GM12873 (cell line): ENCODE data around the gene TXNDC12.

ENCODE experiments used
- TF ChIP-seq, protein P1 (sequence below): IDR thresholded peaks from 2 replicates; pipeline ENCODE4 v1.5.1; 2012; ENCODE audit warnings: low read depth, mild to moderate bottlenecking, moderate library complexity, low read length, control low read depth; ENCODE audit not compliant: insufficient read depth; ENCODE audit errors: missing control alignments

TXNDC12 gene

DNA sequence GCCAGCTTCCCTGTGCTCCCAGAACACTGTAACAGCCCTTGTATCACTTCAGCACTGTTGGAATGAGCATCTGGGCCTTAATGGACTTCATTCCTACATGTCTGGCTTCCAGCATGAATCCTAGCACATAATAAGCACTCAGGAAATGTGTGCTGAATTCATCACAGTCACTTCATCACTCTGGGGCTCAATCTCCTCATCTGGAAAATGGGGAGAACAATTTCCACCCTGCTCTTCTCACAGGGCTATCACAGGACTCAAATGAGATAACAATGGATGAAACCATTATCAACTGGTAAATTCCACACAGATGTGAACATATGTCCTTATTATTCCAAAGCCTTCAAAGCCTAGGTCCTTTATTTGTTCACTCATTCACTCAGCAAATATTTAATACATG lies 76.9 kb downstream of the TXNDC12 start:
- TF ChIP-seq, protein P1, sequence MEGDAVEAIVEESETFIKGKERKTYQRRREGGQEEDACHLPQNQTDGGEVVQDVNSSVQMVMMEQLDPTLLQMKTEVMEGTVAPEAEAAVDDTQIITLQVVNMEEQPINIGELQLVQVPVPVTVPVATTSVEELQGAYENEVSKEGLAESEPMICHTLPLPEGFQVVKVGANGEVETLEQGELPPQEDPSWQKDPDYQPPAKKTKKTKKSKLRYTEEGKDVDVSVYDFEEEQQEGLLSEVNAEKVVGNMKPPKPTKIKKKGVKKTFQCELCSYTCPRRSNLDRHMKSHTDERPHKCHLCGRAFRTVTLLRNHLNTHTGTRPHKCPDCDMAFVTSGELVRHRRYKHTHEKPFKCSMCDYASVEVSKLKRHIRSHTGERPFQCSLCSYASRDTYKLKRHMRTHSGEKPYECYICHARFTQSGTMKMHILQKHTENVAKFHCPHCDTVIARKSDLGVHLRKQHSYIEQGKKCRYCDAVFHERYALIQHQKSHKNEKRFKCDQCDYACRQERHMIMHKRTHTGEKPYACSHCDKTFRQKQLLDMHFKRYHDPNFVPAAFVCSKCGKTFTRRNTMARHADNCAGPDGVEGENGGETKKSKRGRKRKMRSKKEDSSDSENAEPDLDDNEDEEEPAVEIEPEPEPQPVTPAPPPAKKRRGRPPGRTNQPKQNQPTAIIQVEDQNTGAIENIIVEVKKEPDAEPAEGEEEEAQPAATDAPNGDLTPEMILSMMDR = no peak

DNA sequence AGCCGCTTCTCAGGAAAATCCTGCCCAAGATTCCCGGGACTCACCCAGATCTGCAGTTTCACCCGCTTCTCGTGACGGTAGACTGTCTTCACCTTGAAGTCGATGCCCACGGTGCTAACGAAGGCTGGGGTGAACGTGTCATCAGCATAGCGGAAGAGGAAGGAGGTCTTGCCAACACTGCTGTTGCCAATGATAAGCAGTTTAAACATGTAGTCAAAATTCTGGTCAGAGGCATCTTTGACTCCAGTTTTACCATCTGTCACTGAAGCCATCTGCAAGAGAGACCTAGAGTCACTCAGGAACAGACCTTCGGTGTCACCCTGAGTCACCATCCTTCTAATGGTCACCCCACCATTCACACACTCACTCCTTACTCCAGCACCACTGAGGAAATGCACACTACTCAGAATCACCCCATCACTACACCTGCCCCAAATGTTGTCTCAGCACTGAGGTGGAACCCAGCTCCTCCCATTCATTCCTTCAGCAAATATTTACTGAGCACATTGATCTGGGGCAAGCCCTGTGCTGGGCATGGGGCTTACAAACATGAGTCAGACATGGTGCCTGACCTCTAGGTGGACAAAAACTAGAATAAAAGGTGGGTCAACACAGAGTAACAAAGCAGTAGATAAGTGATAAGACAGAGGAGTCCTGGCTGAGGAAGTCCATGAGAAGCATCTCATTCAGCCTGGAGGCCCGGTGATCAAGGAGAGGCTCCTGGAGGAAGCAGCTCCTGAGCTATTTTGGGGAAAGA lies 78.0 kb downstream of the TXNDC12 start:
- TF ChIP-seq, protein P1 = no peak

DNA sequence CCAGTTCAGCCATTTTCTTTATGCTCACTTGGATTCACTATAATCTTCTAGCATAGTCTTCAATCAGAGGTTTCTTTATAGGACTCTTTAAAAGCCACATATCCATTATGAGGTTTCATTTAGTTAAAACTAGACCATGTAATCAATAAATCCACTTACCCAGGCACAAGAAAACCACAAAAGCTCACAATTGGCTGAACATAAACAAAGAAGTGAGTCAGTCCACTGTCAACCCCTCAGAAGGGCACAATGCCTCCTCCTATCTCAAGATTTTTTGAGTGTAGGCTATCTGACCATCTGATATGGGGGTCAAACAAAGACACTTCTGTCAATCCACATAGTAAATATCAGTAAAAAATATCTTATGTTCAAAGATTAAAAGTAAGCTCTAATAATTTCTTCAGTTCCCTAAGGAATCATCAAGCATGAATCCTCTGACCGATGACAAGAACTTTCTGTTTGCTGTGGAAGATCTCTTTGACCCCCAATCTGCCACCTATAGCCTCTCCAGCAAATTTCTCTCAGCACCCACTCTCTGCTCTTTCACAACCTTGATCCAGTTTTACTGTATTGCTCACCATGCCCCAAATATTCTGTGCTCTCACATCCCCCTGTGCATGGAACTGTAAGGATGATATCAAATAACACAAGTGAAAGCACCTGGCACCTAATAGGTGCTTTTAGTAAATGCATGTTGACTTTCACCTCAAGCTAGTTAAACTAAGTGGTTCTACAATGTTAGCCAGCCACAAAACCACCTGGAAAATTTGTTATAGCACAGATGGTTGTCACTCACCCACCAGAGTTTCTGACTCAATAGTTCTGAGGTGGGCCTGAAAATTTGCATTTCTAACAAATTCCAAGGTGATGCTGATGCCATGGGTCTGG lies 81.2 kb downstream of the TXNDC12 start:
- TF ChIP-seq, protein P1 = no peak
